NCI-H2196 (cell line): Measurements from ENCODE around the gene HS6ST3.
A peak's percentile ranks its signal among the peaks of the same experiment; 100 is the strongest.
"Not testable (repeated sequence)": the region's sequence is repeated elsewhere in the genome, so short reads cannot be mapped to it uniquely, and the experiment has no call there.

Experiments
- DNase-seq: peaks from one replicate; lab custom pipeline; 2025; ENCODE audit not compliant: unreplicated experiment; lab: John Stamatoyannopoulos, UW

Gene HS6ST3

DNA sequence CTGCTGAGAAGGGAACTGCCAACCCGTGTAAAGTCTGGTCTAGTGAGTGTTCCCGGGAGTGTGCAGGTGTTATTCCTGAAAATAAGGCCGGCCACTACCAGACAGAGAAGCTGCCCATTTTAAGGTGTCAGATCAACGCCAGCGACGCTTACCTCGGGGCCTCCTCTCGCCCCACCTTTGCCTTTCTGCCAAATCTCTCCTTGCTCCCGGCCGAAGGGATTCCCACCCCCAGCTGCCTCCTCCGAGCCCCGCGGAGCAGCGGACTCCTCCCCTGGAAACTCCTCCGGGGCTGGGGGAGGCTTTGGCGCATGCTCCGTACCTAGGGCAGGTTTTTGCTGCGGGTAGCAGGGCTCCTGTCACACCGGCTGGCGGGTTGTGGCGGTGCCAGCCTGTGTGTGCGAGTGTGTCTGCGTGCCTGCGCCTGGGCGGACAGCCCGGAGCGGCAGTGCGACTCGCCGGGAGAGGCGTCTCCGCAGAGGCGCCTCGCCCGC, at the start of gene HS6ST3:
Gene HS6ST3, plus strand, starts transcription at position 359 of the 491 bp plus-strand sequence.
- no peak for DNase-seq

DNA sequence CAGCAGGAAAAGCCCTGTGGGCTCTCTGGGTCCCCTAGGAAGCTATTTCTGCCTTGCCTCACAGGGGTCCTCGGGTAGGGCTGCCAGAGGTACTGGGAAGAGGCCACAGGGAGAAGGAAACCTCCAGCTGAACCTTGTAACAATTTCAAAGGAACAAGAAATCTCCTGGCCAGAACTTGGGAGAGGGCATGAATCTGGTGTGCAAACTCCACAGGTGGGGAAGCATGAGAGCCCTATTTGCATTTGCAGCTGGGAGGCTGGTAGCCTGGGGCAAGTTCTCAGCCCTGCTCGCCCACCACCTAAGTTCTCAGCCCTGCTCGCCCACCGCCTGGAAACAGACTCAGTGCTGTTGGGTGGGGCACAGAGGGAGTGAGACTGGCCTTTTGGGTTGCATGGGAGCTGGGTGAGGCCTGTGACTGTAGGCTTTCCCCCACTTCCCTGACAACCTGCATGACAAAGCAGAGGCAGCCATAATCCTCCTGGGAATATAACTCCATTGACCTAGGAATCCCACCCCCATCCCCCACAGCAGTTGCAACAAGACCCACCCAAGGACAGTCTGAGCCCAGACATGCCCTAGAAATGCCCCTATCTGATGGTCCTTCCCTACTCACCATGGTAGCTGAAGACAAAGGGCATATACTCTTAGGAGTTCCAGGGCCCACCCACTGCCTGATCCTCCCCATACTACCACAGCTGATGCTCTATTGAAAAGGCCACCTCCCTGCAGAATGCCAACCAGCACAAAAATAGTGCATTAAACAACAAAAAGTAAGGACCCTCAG, 48.4 kb upstream of the HS6ST3 start:
- DNase-seq: no peak

DNA sequence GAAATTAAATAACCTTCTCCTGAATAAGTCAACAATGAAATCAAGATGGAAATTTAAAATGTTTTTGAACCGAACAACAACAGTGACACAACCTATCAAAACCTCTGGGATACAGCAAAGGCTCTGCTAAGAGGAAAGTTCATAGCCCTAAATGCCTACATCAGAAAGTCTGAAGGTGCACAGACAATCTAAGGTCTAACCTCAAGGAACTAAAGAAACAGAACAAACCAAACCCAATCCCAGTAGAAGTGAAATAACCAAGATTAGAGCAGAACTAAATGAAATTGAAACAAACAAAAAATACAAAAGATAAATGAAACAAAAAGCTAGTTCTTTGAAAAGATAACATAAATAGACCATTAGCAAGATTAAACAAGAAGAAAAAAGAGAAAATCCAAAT, 45.7 kb upstream of the HS6ST3 start:
- DNase-seq: no peak

DNA sequence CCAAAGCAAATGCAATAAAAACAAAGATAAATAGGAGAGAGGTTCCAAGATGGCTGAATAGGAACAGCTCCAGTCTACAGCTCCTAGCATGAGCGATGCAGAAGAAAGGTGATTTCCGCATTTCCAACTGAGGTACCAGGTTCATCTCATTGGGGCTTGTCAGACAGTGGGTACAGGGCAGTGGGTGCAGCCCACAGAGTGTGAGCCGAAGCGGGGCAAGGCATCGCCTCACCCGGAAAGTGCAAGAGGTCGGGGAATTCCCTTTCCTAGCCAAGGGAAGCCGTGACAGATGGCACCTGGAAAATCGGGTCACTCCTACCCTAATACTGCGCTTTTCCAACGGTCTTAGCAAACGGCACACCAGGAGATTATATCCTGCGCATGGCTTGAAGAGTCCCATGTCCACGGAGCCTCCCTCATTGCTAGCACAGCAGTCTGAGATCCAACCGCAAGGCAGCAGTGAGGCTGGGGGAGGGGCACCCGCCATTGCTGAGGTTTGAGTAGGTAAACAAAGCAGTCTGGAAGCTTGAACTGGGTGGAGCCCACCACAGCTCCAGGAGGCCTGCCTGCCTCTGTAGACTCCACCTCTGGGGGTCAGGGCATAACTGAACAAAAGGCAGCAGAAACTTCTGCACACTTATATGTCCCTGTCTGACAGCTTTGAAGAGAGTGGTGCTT, 43.3 kb upstream of the HS6ST3 start:
- not testable (repeated sequence) for DNase-seq

DNA sequence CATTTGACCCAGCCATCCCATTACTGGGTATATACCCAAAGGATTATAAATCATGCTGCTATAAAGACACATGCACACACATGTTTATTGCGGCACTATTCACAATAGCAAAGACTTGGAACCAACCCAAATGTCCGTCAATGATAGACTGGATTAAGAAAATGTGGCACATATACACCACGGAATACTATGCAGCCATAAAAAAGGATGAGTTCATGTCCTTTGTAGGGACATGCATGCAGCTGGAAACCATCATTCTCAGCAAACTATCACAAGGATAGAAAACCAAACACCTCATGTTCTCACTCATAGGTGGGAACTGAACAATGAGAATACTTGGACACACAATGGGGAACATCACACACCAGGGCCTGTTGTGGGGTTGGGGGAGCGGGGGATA, 39.0 kb upstream of the HS6ST3 start:
- DNase-seq: not testable (repeated sequence)

DNA sequence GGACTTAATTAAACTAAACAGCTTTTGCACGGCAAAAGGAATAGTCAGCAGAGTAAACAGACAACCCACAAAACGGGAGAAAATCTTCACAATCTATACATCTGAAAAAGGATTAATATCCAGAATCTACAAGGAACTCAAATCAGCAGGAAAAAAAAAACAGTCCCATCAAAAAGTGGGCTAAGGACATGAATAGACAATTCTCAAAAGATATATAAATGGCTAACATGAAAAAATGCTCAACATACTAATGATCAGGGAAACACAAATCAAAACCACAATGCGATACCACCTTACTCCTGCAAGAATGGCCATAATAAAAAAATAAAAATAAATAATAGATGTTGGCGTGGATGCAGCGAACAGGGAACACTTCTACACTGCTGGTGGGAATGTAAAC, 38.4 kb upstream of the HS6ST3 start:
- DNase-seq: not testable (repeated sequence)

DNA sequence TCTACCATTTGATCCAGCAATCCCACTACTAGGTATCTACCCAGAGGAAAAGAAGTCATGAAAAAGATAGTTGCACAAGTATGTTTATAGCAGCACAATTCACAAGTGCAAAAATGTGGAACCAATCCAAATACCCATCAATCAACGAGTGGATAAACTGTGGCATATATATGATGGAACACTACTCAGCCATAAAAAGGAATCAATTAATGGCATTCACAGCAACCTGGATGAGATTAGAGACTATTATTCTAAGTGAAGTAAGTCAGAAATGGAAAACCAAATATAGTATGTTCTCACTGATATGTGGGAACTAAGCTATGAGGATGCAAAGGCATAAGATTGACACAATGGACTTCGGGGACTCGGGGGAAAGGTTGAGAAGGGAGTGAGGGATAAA, 38.0 kb upstream of the HS6ST3 start:
- DNase-seq: not testable (repeated sequence)

DNA sequence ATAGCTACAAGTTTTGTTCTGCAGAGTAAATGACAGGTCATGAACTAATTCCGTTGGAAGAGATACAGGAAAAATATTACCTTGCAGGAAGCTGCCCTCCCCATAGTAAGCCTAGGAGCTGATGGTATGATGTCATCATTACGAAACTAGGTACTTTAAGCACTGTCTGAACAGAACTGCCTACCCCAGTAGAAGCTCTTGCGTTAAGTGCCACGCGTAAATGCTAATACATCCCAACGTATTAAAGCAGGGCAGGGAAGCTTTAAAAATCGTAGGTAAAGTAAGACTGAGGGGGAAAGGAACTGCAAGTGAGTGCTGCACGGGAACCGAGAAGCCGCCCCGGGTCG, 37.3 kb upstream of the HS6ST3 start:
- peak; percentile 24 for DNase-seq

DNA sequence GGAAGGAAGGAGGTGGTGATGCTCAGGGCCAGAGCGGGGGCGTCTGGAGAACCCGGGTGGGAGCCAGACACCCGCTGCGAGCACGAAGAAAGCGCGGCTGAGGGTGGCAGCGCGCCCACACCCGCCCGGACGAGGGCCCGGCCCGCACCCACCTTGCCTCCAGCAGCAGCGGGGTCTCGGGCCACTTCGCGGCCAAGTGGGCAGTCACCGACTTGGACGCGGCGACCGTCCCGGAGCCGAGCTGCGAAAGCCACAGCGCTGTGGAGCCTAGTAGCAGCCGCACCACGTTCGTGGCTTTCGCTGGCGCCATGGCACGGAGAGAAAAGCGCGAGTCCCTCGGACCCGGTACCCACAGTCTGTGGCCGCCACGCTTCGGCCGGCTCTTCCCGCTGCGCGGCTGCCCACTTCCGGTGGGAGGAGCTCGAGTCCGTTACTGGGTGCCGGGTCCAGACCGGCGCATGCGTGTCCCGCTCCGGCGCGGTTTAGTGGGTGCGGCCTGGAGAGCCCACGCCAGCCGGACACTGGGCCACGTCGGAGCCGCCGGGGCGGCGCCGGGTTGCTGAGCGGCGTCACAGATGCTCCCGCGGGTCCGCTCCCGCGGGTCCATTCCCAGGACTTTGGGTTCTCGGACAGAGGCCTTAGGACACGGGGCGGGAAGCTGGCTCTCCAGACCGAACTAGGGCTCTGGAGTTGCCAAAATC, 36.8 kb upstream of the HS6ST3 start, which contains the start of gene UGGT2:
Gene UGGT2, minus strand, starts transcription at position 399 of the 701 bp plus-strand sequence. Its CDS starts 89 bp downstream, at position 310.
- peak; percentile 76 for DNase-seq

DNA sequence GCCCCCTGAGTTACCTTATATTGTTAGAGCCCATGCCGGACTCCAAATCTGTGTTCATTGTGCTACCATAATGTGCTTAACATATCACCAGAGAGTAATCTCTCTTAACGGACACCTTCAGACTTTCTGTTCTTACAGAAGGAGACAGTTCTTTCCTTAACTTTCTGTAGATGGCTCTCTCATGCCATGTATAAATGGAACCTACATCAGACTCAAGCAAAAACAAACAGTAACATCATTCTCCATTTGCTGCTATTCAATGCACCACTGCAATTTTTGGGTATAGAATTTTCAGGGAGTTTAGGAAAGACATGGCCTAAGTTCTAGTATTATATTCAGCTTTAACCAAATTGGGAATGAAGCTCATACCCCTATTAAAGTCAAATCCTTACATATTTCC, 24.1 kb upstream of the HS6ST3 start:
- no peak for DNase-seq

DNA sequence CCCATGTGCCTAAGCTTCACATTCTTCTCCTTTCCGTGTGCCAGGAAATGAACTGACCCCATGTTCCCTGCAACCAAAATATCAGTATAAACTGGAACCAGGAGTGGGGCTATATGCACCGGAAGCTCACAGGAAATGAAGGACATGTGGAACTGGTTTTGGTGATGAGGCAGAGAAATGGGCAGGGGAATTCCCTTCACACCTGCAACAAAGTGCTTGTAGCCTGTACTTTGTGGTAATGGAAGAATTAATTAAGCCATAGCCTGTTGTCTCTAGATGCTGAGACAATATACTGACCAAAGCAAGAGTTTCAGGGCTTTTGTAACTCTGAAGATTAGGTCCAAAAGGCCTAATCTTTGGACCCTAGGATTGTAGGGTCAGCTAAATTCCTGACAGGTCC, 21.2 kb upstream of the HS6ST3 start:
- DNase-seq: no peak

DNA sequence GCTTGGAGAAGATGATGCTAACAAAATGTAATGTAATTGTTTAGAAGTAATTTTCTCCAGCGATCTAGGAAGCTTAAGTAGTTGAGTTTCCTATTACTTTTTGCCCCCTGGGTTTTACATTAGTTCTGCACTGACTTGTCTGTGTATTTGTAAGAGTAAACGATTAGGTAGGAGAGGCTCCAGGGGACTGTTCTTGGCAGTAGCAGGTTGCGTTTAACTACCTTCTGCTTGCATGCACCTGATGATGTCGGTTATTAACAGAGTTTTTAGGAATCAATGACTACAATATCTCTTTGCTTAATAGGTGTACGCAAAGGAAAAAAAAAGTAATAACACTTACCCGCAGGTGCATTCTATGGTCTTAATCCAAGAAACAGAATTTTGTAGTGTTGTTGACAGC, 18.4 kb upstream of the HS6ST3 start:
- DNase-seq: no peak

DNA sequence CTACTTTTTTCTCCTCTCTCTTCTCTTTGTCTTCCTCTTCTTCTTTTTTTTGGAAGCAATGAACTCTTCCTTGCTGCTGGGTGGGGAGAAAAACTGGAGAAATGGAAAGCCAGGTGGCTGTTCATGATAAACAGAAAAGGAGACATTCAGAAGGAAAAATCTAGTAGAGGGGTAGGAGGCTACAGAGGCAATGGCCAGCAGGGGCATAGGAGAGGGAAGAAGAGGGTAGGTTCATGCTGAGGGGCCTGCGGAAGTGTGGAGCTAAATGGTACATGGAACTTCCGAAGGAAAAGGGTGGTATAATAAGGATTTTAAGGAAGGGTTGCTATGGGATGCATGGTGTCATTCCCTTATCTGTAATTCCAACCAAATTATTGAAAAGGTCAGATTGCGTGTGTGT, 17.5 kb upstream of the HS6ST3 start:
- no peak for DNase-seq

DNA sequence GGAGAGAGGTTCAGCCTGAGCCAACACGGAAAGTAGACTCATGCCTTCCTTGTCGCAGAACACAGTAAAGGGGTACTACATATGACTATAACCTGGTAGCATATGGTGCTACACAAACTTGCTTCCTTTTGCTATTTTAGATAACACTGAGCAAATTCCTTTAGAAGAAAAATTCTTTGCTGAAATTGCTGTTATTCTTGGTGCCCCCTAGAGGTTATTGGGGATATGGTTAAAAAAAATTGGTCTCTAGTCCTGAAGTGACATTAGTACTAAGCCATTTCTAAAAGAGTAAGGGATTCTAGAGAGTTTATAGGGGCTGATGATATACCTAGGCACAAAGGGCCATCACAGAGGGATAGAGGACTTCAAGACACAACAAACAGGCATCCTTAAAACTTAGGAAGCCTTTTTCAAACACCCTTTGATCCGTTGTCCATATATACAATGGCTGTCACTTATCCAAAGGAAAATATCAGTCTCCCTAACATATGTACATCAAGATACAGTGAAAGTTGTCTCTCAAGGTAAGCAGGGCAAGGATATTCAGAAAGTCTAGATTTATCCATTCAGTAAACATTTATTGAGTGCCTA, 13.9 kb upstream of the HS6ST3 start:
- no peak for DNase-seq

DNA sequence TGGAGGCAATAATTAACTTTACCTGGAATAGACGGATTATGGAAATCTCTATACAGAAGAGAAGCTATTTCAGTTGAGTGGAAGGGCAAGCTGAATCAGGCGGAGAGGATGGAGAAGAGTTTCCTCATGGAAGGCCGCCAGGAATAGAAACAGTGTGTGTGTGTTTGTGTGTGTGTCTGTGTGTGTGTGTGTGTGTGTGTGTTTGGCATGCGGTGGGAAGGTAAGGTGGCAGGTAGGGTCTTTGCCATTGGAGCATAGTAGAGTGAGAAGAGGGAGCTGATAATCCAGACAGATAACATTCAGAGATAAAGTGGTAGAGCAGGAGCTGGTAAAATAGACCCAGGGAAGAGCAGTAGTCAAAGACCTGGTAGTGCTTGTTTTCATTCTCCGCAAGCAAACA, 9.2 kb upstream of the HS6ST3 start:
- DNase-seq: no peak

DNA sequence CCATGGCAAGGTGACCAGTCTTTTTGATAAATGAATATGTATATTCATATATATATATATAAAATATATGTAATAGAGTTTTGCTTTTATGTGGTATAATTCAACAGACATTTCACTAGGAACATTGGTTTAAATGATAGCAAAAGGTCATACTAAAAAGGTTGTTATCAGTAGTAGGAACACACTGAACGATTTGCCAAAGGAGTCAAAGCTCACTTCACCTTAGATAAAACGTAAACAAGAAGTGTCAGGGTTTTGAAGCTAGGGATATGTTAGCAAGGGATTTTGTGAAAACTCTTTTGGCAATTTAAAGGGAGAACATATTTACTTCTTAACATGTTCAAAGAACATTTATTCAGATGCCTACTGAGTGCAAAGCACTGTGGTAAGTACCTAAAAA, 8.0 kb upstream of the HS6ST3 start:
- DNase-seq: no peak

DNA sequence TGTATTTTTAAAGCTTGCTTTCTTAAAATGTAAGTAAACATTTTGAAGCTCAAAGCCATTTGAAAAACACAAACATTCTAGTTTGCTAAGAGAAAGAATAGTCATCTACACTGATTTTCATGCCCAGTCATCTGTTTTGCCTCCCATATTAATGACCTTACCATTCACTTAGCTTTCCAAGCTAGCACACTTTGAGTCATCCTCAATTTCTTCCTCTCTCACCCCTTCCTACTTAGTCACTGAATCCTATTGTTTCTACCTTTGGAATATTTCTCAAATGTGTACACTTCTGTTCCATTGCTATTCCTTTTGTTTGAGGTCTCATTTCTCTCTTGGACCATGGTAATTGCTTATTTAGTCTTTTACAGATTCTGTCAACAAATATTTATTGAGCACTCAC, 7.3 kb upstream of the HS6ST3 start:
- DNase-seq: no peak

DNA sequence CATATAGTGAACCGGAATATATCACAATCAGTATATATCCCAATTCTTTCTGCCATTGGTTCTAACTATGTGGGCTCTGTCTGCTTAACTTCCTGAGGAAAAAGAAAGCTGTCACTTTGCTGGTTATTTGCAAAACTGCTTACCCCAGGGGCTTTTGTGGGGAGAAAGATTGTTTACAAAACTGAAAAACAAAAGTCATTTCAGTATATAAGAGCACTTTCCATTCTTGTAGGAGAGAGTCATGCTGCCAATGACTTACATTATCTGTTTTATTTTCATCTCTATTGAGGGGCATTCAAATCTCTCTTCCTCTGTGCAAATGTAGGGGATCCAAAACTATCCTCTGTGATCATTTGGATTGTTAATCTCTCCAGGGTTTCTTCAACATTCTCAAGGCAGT, 3.2 kb upstream of the HS6ST3 start:
- no peak for DNase-seq

DNA sequence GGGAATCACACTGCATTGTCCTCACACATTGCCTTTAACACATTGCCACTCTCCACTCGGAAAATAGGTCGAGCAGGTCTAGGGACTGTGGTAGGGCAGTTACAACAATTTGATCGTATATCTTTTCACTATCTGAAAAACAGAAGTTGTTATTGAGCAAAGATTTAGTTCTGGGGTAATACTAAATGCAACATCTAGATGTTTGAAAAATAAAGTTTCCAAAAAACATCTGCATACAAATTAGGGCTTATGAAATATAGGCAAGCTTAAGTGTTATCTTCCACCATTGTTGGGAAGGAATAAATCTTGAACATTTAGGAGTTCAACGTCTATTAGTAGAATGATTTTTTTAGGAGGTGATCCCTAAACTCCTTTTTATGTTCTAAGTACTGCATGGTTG, 768 bp upstream of the HS6ST3 start:
- no peak for DNase-seq

DNA sequence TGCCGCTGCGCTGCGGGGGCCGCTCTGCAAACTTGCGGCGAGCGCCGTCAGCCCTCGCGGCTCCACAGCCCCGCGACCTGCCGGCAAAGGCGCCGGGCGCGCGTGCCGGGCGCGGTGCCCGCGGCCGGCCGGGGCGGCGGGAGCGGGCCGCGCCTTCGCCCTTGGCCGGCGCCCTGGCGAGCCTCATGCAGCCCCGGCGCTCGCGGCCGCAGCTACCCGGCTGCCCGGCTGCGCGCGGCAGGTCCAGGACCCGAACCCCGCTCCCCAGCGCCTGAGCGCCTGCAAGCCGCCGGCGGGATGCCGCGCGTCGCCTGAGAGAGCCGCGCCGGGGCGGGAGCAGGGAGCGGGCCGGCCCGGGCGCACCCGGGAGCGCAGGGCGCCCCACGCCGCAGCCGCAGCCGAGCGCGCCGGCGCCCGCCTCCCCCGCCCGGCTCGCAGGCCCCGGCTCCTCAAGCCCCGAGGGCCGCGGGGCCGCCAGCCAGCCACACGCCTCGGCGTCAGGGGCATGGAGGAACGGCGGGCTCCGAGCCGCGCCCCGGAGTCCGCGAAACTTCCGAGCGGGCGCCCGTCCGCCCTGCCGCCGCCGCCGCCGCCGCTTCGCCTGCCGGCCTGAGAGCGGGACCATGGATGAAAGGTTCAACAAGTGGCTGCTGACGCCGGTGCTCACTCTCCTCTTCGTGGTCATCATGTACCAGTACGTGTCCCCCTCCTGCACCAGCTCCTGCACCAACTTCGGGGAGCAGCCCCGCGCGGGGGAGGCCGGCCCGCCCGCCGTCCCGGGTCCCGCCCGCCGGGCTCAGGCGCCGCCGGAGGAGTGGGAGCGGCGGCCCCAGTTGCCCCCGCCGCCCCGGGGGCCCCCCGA, 564 bp downstream of the HS6ST3 start:
- no peak for DNase-seq
